GM18873 (cell line): ENCODE data around the gene P4HA1.

Source experiments
- ATAC-seq: cut with Tn5 transposase; IDR thresholded peaks from one replicate; pipeline ENCODE4 v1.9.1; 2021; ENCODE audit warnings: mild to moderate bottlenecking, moderate library complexity, moderate number of reproducible peaks; ENCODE audit not compliant: unreplicated experiment, low FRiP score

The P4HA1 gene

GRCh38 chr10:73095481-73096021 lies 1.1 kb downstream of the P4HA1 start:
- ATAC-seq = no peak

GRCh38 chr10:73094986-73095480 lies 1.6 kb downstream of the P4HA1 start:
- ATAC-seq = no peak

- no peak for ATAC-seq
These were observed 2.5 kb downstream of the P4HA1 start for GRCh38 chr10:73093922-73094850.

- ATAC-seq = no peak
These were observed 3.8 kb downstream of the P4HA1 start for GRCh38 chr10:73092830-73093229.

DNA sequence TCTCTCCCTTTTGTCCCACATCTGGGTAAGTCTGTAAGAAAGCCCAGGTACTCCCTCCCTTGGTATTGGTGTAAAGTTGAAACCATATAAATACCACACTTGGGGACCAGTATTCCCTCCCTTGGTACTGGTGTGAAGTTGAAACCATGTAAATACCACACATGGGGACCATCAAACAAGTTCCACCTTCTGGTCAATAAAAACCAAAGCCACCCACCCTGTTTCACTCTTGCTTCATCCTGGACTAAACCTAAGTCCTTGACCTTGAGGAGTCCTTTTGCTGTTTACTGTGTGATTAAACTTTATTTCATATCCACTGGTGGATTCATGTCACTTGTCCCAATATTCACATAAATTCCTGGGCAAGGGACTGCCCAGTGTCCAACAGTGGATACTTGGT lies 8.4 kb downstream of the P4HA1 start:
- ATAC-seq = no peak

DNA sequence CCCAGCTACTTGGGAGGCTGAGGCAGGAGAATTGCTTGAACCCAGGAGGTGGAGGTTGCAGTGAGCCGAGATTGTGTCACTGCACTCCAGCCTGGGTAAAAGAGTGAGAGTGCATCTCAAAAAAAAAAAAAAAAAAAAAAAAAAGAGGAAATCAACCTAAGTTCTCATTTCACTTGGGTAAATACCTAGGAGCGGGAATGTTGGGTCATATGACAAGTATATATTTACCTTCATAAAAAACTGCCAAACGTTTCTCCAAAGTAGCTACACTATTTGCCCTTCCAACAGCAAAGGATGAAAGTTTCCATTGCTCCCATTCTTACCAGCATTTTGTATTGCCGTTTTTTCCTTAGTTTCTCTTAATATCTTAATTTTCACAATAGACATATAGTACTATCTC lies 9.8 kb downstream of the P4HA1 start:
- ATAC-seq = no peak

DNA sequence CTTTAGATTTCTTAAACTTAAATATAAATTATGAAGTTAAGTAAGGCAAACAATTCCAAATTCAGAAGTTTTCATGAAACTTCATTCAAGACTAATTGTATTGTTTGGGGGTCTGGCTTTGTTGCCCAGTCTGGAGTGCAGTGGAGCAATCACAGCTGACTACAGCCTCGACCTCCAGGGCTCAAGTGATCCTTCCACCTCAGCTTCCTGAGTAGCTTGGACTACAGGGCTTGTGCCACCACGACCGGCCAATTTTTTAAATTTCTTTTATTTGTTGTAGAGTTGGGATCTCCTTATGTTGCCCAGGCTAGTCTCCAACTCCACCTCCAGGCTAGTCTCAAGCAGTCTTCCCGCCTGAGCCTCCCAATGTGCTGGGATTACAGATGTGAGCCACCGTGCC lies 12.5 kb downstream of the P4HA1 start:
- no peak for ATAC-seq

GRCh38 chr10:73083221-73083620 lies 13.4 kb downstream of the P4HA1 start:
- no peak for ATAC-seq

DNA sequence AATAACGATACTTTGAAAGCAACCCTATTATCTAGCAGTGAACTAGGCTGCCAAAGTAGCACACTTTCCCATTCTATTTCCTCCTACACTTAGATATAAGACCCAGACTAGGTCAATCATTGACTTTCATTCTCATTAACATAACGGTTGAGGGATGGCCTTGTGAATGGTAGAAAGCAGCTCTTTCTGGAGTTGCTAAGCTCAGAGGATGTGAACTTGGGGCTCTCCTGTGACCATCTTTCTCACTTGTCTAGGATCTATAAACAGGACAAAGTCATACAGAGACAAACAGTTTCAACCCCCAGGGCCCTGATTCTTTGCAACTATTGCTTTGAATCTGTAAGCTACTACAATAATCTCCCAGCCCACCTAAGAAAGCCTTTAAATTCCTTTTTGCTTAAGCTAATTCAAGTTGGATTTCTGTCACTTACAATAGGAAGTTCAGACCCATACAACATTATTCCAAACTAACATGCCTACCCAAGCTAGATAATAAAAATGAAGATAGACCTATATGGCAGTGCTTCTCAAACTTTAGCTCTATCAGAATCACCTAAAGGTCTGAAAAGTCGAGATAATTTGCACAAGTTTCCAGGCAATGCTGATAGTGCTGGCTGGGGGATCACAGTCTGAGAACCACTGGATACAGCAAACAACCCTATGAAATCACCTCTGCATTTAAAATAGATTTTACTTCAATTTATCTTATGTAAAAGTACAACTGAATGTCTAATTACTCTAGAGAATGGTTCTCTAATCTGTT lies 16.7 kb downstream of the P4HA1 start:
- peak; percentile 73 for ATAC-seq

DNA sequence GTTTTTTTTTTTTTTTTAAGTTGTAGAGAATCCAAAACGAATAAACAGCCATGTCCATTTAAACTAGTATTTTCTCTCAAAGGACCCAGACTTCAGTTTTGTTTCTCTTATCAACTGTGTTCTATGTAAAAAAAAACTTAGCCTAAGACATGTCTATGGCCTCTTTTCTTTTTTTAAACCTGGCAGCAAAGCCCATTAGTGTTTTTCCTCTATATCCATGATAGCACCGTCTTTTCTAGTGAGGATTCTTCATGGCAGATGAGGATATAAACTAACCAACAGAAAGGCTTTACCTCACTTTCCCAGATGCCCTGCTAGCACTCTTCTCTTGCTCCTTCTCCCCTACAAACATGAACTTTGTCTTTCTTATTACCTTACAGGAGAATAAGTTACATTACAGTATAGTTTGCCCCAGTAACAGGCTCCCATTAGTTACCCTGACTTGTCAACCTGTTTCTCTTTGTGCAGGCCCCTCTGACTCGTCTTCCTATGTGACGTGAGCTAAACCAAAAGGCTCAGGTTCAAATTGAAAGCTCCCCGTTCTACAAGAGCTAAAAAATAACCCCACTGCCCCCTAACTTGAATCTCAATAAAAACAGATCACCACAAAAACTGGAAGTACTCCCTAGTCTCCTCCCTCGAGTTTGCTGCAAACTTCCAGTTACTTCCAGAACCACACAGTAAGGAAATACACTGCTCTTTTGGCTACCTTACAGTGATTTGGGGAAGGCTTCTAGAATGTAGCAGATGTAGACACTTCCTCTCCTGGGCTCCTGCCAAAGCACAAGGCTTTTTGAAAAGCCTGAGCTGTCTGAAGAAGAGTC lies 20.1 kb downstream of the P4HA1 start:
- ATAC-seq = no peak

- no peak for ATAC-seq
These were observed 20.8 kb downstream of the P4HA1 start for GRCh38 chr10:73075829-73076228.

DNA sequence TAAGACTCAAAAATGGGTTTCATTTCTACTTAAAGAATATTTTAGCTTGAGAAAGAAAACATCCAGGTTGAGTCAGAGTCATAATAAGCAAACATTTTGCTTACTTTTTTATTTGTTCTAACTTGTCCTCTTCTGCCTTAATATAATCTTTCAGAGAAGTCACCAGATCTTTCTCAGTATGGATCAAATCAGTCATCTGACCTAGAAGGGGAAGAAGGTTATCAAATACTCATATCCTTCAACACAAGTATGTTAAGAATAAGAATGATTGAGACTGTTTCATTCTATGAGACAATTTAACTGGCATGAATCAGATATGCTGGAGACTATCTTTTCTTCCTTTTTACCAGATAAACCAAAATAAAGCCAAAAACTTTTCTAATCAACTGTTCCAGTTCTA lies 23.0 kb downstream of the P4HA1 start:
- no peak for ATAC-seq

DNA sequence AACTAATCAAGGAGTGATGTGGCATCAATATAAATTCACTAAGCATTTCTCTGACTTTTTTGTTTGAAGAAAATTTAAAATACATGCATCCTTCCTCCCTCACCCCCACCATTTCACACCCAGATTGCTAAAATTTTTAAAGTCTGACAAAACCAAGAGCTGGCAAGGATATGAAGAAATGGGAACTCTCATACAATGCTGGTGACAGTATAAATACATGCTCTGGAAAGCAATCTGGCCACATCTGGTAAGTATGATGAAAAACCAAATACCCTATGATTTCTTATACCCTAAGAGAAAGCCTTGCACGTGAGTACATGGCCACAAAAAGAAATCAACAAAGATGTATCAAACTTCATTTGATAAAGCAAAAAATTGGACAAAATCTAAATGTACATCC lies 31.2 kb downstream of the P4HA1 start:
- no peak for ATAC-seq

GRCh38 chr10:73061743-73062142 lies 34.9 kb downstream of the P4HA1 start:
- no peak for ATAC-seq

GRCh38 chr10:73060738-73061635 lies 35.7 kb downstream of the P4HA1 start:
- no peak for ATAC-seq

- no peak for ATAC-seq
These were observed 36.5 kb downstream of the P4HA1 start for GRCh38 chr10:73060173-73060572.

GRCh38 chr10:73058057-73058591 lies 38.5 kb downstream of the P4HA1 start:
- ATAC-seq = no peak

- peak; percentile 78 for ATAC-seq
These were observed 42.4 kb downstream of the P4HA1 start for GRCh38 chr10:73054286-73054685.

DNA sequence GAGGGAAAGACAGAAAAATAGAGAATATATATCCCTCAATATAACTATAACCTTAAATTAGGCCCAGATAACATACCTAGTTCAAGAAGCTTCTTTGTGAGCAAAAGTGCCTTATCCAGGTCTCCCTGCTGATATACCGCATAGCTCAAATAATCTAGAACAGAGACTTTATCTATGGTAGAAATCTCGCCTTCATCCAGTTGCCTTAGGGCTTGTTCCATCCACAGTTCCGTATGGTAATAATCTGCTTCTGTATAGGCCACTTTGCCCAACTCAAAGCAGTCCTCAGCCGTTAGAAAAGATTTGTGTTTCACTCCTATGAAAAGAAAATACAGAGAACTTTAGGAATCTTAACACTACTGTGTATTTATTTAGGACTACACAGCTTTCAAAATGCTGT lies 43.4 kb downstream of the P4HA1 start:
- ATAC-seq = no peak
